GM12891 (cell line): ENCODE measurements around the gene DLK2.

Source experiments
- POLR2A ChIP-seq: IDR thresholded peaks from 2 replicates; pipeline ENCODE4 v1.6.1; 2011; ENCODE audit warnings: low read depth, low read length, control low read depth
- SPI1 ChIP-seq: IDR thresholded peaks from 2 replicates; pipeline ENCODE4 v1.6.1; 2011; ENCODE audit warnings: low read depth, low read length, control low read depth
- TAF1 ChIP-seq: IDR thresholded peaks from 2 replicates; pipeline ENCODE4 v1.6.1; 2011; ENCODE audit warnings: low read depth, low read length, control low read depth

DNA sequence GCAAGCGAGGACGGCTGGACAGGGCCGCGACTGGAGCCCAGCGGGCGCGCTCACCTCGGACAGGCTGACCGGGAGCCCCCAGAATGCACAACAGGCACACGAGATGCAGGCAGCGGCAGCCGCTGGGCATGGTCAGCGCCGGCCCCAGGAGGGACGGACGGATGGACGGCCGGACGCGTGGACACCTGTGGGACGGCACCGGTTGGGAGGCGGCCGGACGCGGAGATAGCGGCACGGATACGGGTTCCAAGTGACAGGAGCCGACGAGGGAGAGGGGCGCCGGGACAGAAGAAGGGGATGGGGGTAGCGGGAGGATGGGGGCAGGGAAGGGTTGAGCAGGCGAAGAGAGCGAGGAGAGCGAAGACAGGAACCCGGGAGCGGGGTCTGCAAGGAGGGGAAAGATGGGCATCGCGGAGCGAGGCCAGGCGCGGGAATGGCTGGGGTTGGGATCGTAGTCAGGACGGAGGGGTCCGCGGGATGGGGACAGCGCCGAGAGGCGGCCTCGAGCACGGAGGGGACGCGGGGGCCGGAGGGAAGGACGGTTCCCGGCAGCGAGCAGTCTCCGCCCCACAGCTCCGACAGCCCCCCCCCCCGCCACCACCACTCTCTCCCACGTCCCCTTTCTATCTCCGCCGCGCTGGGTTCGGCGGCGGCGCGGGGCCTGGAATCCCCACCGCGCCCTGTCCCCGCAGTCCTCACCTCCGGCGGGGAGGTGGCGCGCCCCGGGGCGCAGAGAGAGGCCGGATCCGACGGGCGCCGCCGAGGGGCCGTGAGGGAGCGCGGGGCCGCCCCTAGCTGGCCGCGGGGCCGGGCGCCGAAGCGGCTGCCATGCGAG is 435 bp downstream of the DLK2 start:
- no peak for TF ChIP-seq POLR2A
- no peak for TF ChIP-seq SPI1
- TF ChIP-seq TAF1: no peak
